Endothelial cell of umbilical vein (primary cell): Measurements from ENCODE around the gene HSPB1.

Source experiments
- CTCF ChIP-seq, 2 donors: IDR thresholded peaks; 1 replicate in 1 of 2; 2 replicates in 1 of 2; pipeline ENCODE4 v1.5.1; 2011; ENCODE audit warnings: low read length in 2 of 2, mild to moderate bottlenecking in 2 of 2, moderate library complexity in 2 of 2, control low read depth in 1 of 2, inconsistent platforms in 1 of 2, low read depth in 1 of 2; ENCODE audit not compliant: insufficient read depth in 1 of 2; ENCODE audit errors: extremely low read depth in 1 of 2
- EZH2 ChIP-seq: IDR thresholded peaks from 2 replicates; pipeline ENCODE4 v1.6.1; 2012; ENCODE audit warnings: borderline replicate concordance, low read depth, mild to moderate bottlenecking, moderate library complexity, low read length, inconsistent platforms; ENCODE audit not compliant: severe bottlenecking
- FOS ChIP-seq: IDR thresholded peaks from 2 replicates; pipeline ENCODE4 v1.6.1; 2011; ENCODE audit warnings: mild to moderate bottlenecking, low read length, moderate library complexity, borderline replicate concordance; ENCODE audit not compliant: insufficient read depth
- JUN ChIP-seq: IDR thresholded peaks from 2 replicates; pipeline ENCODE4 v1.6.1; 2011; ENCODE audit warnings: borderline replicate concordance, low read depth; ENCODE audit not compliant: insufficient read length, insufficient read depth
- POLR2A ChIP-seq: IDR thresholded peaks from 2 replicates; pipeline ENCODE4 v1.6.1; 2012; ENCODE audit warnings: low read depth, mild to moderate bottlenecking, control low read depth, low read length
- POLR2AphosphoS5 ChIP-seq: IDR thresholded peaks from 2 replicates; pipeline ENCODE4 v1.6.1; 2012; ENCODE audit warnings: low read depth, mild to moderate bottlenecking, control low read depth, low read length, moderate library complexity; ENCODE audit not compliant: insufficient read depth
- TF ChIP-seq, protein P1 (sequence below): IDR thresholded peaks from 2 replicates; pipeline ENCODE4 v1.6.1; 2011; ENCODE audit not compliant: insufficient read depth, insufficient read length

- TF ChIP-seq CTCF (IDR thresholded peaks at IDR 0.05; ENCODE audit: extremely low read depth in 1 of 2, insufficient read depth in 1 of 2, low read depth in 1 of 2, low read length in 2 of 2) (peak; percentile 100), EZH2 (no peak), JUN (no peak), POLR2A (no peak), FOS (no peak), POLR2AphosphoS5 (peak; percentile 69)
- TF ChIP-seq, protein P1, sequence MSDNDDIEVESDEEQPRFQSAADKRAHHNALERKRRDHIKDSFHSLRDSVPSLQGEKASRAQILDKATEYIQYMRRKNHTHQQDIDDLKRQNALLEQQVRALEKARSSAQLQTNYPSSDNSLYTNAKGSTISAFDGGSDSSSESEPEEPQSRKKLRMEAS = no peak
Observed at GRCh38 chr7:76314042-76314721, 11.7 kb downstream of the HSPB1 start.
